Left ventricle myocardium superior (tissue), 1 donor: Measurements from ENCODE around the gene GSTO2. TPM values are rescaled to one million over a fixed set of nuclear protein-coding genes. Genes with fewer than 3 reads are reported as not detected.

ENCODE experiments used
- ATAC-seq: fragments of 200-7000 bp; cut with Tn5 transposase; one replicate; pipeline ENCODE4 v1.9.1; 2020; ENCODE audit warnings: mild to moderate bottlenecking, moderate library complexity
- DNase-seq: peaks from one replicate; pipeline ENCODE4 v3.0.0-alpha.2; 2020
- intact Hi-C: fragments of 100-400 bp; cut with micrococcal nuclease; formaldehyde crosslinking; loops from one replicate; pipeline ENCODE4 v1.11.0; 2022
- microRNA-seq: library from miRNA; unstranded; fragments of <30 nt; microRNA quantifications from one replicate; pipeline ENCODE4 v1.2.0, GENCODE V29; 2020; ENCODE audit warnings: borderline number of aligned reads
- total RNA-seq: library from RNA; stranded (reverse); fragmentation: NEBNext Ultra II Directional; extraction: Animal tissue kit (Norgen Biotek cat#: 25700); gene quantifications from one replicate; pipeline ENCODE4 v1.2.1, GENCODE V29; 2021
- donor health status: DM: no; HTN: yes; CAD: no; lungs with severe emphysema.

The GSTO2 gene
- total RNA-seq, 1 donor from 2014 or later: 1.1 TPM

- no peak for DNase-seq
- intact Hi-C loops: no loop called here
These were observed 78.5 kb downstream of the GSTO2 start for GRCh38 chr10:104347295-104348045.

GRCh38 chr10:104348601-104349000, 79.6 kb downstream of the GSTO2 start:
- ATAC-seq (no peak), DNase-seq (no peak)
- intact Hi-C loops: no loop called here

More at GRCh38 chr10:104347295-104348045, 78.5 kb downstream of the GSTO2 start:
- ATAC-seq: no peak

GRCh38 chr10:104349623-104350126, 80.7 kb downstream of the GSTO2 start:
- ATAC-seq: peak; percentile 4
- intact Hi-C loops: loop anchor here (2.0 kb wide), 1 partner anchor 59 kb away; no protein-coding TSS in a partner anchor
- no peak for DNase-seq

GRCh38 chr10:104350127-104350635, 81.2 kb downstream of the GSTO2 start:
- intact Hi-C loops: loop anchor here (2.0 kb wide), 1 partner anchor 59 kb away; no protein-coding TSS in a partner anchor
- ATAC-seq: peak; percentile 70
- DNase-seq: no peak

- no peak for ATAC-seq
- intact Hi-C loops: loop anchor here (2.0 kb wide), 1 partner anchor 60 kb away; no protein-coding TSS in a partner anchor
- DNase-seq: no peak
These were observed 82.2 kb downstream of the GSTO2 start for GRCh38 chr10:104351061-104351702.

- DNase-seq: no peak
- no peak for ATAC-seq
- intact Hi-C loops: loop anchor here (2.0 kb wide), 1 partner anchor 61 kb away; no protein-coding TSS in a partner anchor
These were observed 82.9 kb downstream of the GSTO2 start for GRCh38 chr10:104351919-104352318.

GRCh38 chr10:104353325-104354048, 84.5 kb downstream of the GSTO2 start, which contains the start of gene CFAP58:
Gene CFAP58 (plus strand): TSS chr10:104353833. CDS start chr10:104353898, 65 bp downstream.
- DNase-seq (peak; percentile 93), ATAC-seq (peak; percentile 92)
- intact Hi-C loops: no loop called here

Small RNAs within 50 kb of the gene (microRNA-seq; reads per million reads assigned to microRNA genes)
- not detected for gene MIR4482

Other genes starting within 250 kb of the GSTO2 start
- 0.32 TPM for gene COL17A1, start 183.3 kb upstream of the GSTO2 start, total RNA-seq
- 5.2 TPM for gene SFR1, start 147.0 kb upstream of the GSTO2 start, total RNA-seq
- gene CFAP43, start 36.8 kb upstream of the GSTO2 start, total RNA-seq: not detected
- gene GSTO1, start 14.3 kb upstream of the GSTO2 start, total RNA-seq: 163 TPM
- 27.6 TPM for gene ITPRIP, start 69.3 kb downstream of the GSTO2 start, total RNA-seq
- 1.2 TPM for gene CFAP58, start 84.6 kb downstream of the GSTO2 start, total RNA-seq